GM21528 (cell line): Measurements from ENCODE around the gene CCT7.

Source experiments
- ATAC-seq: cut with Tn5 transposase; IDR thresholded peaks from one replicate; pipeline ENCODE4 v1.9.1; 2021; ENCODE audit warnings: mild to moderate bottlenecking, moderate library complexity; ENCODE audit not compliant: unreplicated experiment, low FRiP score

Gene CCT7

GRCh38 chr2:73266061-73266901 is 32.2 kb downstream of the CCT7 start:
- ATAC-seq = no peak

GRCh38 chr2:73267008-73267407 is 32.9 kb downstream of the CCT7 start:
- ATAC-seq = no peak

- ATAC-seq = no peak
Observed at GRCh38 chr2:73268366-73268829, 34.3 kb downstream of the CCT7 start.

- peak; percentile 52 for ATAC-seq
Observed at GRCh38 chr2:73268830-73269685, 35.0 kb downstream of the CCT7 start.

- no peak for ATAC-seq
Observed at GRCh38 chr2:73269686-73270465, 35.8 kb downstream of the CCT7 start.

- no peak for ATAC-seq
Observed at GRCh38 chr2:73272270-73272669, 38.2 kb downstream of the CCT7 start.

GRCh38 chr2:73279852-73280251 is 45.7 kb downstream of the CCT7 start:
- ATAC-seq = no peak

GRCh38 chr2:73281244-73281643 is 47.1 kb downstream of the CCT7 start:
- ATAC-seq = no peak

- no peak for ATAC-seq
Observed at GRCh38 chr2:73282924-73283544, 48.9 kb downstream of the CCT7 start.

- ATAC-seq = peak; percentile 28
Observed at GRCh38 chr2:73283545-73284295, 49.6 kb downstream of the CCT7 start.

- peak; percentile 71 for ATAC-seq
Observed at GRCh38 chr2:73284296-73285158, 50.4 kb downstream of the CCT7 start, which contains the start of gene FBXO41. FBXO41 (minus strand) TSS chr2:73284478; CDS start chr2:73269630, 14,848 bp downstream.

GRCh38 chr2:73285159-73285739 is 51.1 kb downstream of the CCT7 start:
- peak; percentile 69 for ATAC-seq

GRCh38 chr2:73286134-73286655 is 52.1 kb downstream of the CCT7 start:
- no peak for ATAC-seq

GRCh38 chr2:73289304-73289703 is 55.2 kb downstream of the CCT7 start:
- ATAC-seq = no peak

GRCh38 chr2:73290049-73290839 is 56.1 kb downstream of the CCT7 start:
- no peak for ATAC-seq

- ATAC-seq = no peak
Observed at GRCh38 chr2:73291093-73291460, 57.0 kb downstream of the CCT7 start.
